ENCODE data around the gene NRL. TPM values are rescaled to one million over a fixed set of nuclear protein-coding genes. Genes with fewer than 3 reads are reported as not detected.

The NRL gene
- total RNA-seq, 4 donors from 2014 or later, result 2.1 to 11.7 (median 8.4) TPM

DNA sequence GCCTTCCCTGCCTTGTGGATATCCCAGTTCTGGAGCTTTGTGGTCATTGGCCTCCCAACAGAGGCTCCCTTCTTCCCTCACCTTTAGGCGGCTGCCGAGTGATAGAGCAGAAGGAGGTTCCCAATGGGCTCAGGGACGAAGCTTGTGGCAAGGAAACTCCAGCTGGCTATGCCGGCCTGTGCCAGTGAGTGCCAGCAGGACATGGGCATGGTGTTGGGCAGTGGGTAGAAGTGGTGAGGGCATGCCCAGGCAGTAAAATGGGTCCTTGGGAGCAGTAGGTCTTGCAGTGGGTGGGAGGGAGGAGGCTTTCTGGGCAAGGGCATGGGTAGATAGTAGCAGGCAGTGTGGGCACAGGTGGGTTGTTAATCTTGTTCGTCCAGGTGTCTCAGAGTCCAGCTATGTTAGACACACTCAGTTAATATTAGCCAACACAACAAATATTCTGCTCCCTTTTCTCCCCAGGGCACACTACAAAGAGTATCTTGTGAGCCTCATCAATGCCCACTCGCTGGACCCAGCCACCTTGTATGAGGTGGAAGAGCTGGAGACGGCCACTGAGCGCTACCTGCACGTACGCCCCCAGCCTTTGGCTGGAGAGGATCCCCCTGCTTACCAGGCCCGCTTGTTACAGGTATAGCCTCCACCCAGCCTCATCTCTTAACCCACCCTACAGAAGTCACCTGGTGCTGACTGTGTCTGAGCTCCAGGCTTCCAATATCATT is 45.2 kb upstream of the NRL start:
- DNase-seq, result no peak
- intact Hi-C loops (cut with DNase I), result no loop called here
- Histone ChIP-seq H3K27ac (peak overlapping the region; percentile 56 to 97 (median 97)), H3K9me3 (no peaks in the 10 kb centered on the region), H3K4me1 (peaks cover 18 to 27% of the 10 kb centered on the region in 2 donors), H3K4me3 (replicated peaks in 1 of 3) (no peak overlapping the region), H3K27me3 (no peaks in the 10 kb centered on the region), H3K36me3 (peaks cover 49 to 56% of the 10 kb centered on the region in 2 donors)
- WGBS, 2 donors, result 95 to 96% methylated on average over 11 of the region's 11 CpGs
- TF ChIP-seq CTCF (IDR thresholded peaks at IDR 0.05) (no peak), POLR2A (IDR thresholded peaks at IDR 0.05) (no peak)

- H3K27ac ChIP-seq, result no peak overlapping the region
- no peaks in the 10 kb centered on the region for H3K27me3 ChIP-seq
- H3K4me3 ChIP-seq (replicated peaks in 1 of 3), result no peak overlapping the region
- peaks cover 34 to 46% of the 10 kb centered on the region in 2 donors for H3K36me3 ChIP-seq
- no peaks in the 10 kb centered on the region for H3K9me3 ChIP-seq
- WGBS, 2 donors, result 91 to 92% methylated on average over 11 to 12 of the region's 12 CpGs
- no peak for DNase-seq
- intact Hi-C loops (cut with DNase I), result no loop called here
- TF ChIP-seq POLR2A (IDR thresholded peaks at IDR 0.05) (no peak), CTCF (IDR thresholded peaks at IDR 0.05) (no peak)
- peaks cover 9 to 14% of the 10 kb centered on the region in 2 donors for H3K4me1 ChIP-seq
Measured at GRCh38 chr14:24157331-24157730, 42.6 kb upstream of the NRL start.

- H3K27ac ChIP-seq, result no peak overlapping the region
- intact Hi-C loops (cut with DNase I), result no loop called here
- peaks cover 36 to 49% of the 10 kb centered on the region in 2 donors for H3K36me3 ChIP-seq
Measured at GRCh38 chr14:24156840-24157239, 42.1 kb upstream of the NRL start.

GRCh38 chr14:24155100-24155499 is 40.4 kb upstream of the NRL start:
- H3K36me3 ChIP-seq, result peaks cover 49 to 61% of the 10 kb centered on the region in 2 donors
- 91 to 97% methylated on average over 9 to 10 of the region's 10 CpGs for WGBS, 2 donors
- no peak for DNase-seq
- H3K9me3 ChIP-seq, result no peaks in the 10 kb centered on the region
- H3K27me3 ChIP-seq, result no peaks in the 10 kb centered on the region
- H3K27ac ChIP-seq, result no peak overlapping the region
- H3K4me3 ChIP-seq (replicated peaks in 1 of 3), result no peak overlapping the region
- intact Hi-C loops (cut with DNase I), result no loop called here
- no peaks in the 10 kb centered on the region for H3K4me1 ChIP-seq
- TF ChIP-seq POLR2A (IDR thresholded peaks at IDR 0.05), result no peak
- no peak for TF ChIP-seq CTCF (IDR thresholded peaks at IDR 0.05)

More at GRCh38 chr14:24156840-24157239, 42.1 kb upstream of the NRL start:
- H3K4me1 ChIP-seq, result peaks cover 4 to 10% of the 10 kb centered on the region in 2 donors
- TF ChIP-seq POLR2A (IDR thresholded peaks at IDR 0.05), result no peak
- no peak for TF ChIP-seq CTCF (IDR thresholded peaks at IDR 0.05)
- no peaks in the 10 kb centered on the region for H3K9me3 ChIP-seq
- no peak overlapping the region for H3K4me3 ChIP-seq (replicated peaks in 1 of 3)
- 91 to 92% methylated on average over 1 of the region's 1 CpG for WGBS, 2 donors
- H3K27me3 ChIP-seq, result no peaks in the 10 kb centered on the region
- DNase-seq, result no peak

DNA sequence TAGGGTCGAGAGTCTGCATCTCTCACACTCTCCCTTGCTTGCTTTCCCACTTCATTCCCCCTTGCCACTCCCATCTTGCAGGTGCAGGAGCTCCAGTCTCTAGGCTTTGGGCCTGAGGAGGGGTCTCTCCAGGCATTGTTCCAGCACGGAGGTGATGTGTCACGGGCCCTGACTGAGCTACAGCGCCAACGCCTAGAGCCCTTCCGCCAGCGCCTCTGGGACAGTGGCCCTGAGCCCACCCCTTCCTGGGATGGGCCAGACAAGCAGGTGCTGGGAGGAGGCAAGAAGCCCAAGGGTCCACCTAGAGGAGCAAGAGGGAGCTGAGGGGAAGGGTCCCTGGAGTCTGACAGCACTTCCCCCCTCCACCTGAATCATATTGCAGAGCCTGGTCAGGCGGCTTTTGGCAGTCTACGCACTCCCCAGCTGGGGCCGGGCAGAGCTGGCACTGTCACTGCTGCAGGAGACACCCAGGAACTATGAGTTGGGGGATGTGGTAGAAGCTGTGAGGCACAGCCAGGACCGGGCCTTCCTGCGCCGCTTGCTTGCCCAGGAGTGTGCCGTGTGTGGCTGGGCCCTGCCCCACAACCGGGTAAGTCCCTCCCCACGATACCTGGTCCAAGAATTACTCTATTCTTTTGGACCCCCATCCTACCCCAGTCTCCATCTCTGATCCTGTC is 36.8 kb upstream of the NRL start:
- no peak overlapping the region for H3K4me3 ChIP-seq (replicated peaks in 1 of 3)
- no peaks in the 10 kb centered on the region for H3K27me3 ChIP-seq
- TF ChIP-seq CTCF (IDR thresholded peaks at IDR 0.05) (no peak), POLR2A (IDR thresholded peaks at IDR 0.05) (no peak)
- H3K9me3 ChIP-seq, result no peaks in the 10 kb centered on the region
- intact Hi-C loops (cut with DNase I), result no loop called here
- peaks cover 38 to 47% of the 10 kb centered on the region in 2 donors for H3K36me3 ChIP-seq
- WGBS, 2 donors, result 95 to 97% methylated on average over 16 of the region's 16 CpGs
- DNase-seq, result no peak
- H3K27ac ChIP-seq, result no peak overlapping the region
- peaks cover 8% of the 10 kb centered on the region in 2 donors for H3K4me1 ChIP-seq
